Activated CD8-positive, alpha-beta T cell treated with anti-CD3 and anti-CD28 coated beads for 36 hours (primary cell): Measurements from ENCODE around the gene AVEN. TPM values are rescaled to one million over a fixed set of nuclear protein-coding genes. Genes with fewer than 3 reads are reported as not detected.

Experiments used
- ATAC-seq: fragments of 200-7000 bp; cut with Tn5 transposase; one replicate; pipeline ENCODE4 v1.10.0; 2021; ENCODE audit warnings: mild to moderate bottlenecking, moderate library complexity
- CTCF ChIA-PET: fragments of 350-600 bp; sonication (Branson Sonifier 250); formaldehyde crosslinking; loops from one replicate; lab custom pipeline; 2021; ENCODE audit warnings: antibody characterized with exemption; lab: Charles Lee
- POLR2A ChIA-PET: fragments of 350-600 bp; sonication (Branson Sonifier 250); formaldehyde crosslinking; loops from one replicate; lab custom pipeline; 2021; ENCODE audit warnings: antibody characterized with exemption; lab: Charles Lee
- DNase-seq: peaks from one replicate; pipeline ENCODE4 v3.0.0-alpha.2; 2020
- H3K27ac Mint-ChIP-seq: one replicate; pipeline ENCODE4 v1.8.0; 2021; ENCODE audit warnings: mild to moderate bottlenecking, mixed read lengths
- H3K27me3 Mint-ChIP-seq: one replicate; pipeline ENCODE4 v1.8.0; 2021; ENCODE audit warnings: mixed read lengths
- H3K36me3 Mint-ChIP-seq: one replicate; pipeline ENCODE4 v1.8.0; 2021; ENCODE audit warnings: low read depth, mixed read lengths
- H3K4me1 Mint-ChIP-seq: one replicate; pipeline ENCODE4 v1.8.0; 2021; ENCODE audit warnings: low read depth, mixed read lengths
- H3K4me3 Mint-ChIP-seq: one replicate; pipeline ENCODE4 v1.8.0; 2021; ENCODE audit warnings: mild to moderate bottlenecking, moderate library complexity, mixed read lengths
- H3K9me3 Mint-ChIP-seq: one replicate; pipeline ENCODE4 v1.8.0; 2021; ENCODE audit warnings: mixed read lengths
- intact Hi-C: fragments of 100-400 bp; cut with micrococcal nuclease; formaldehyde crosslinking; loops from one replicate; pipeline ENCODE4 v1.10.0; 2022
- total RNA-seq, 2 experiments: library from RNA; stranded (reverse); gene quantifications; one replicate each; pipeline ENCODE4 v1.2.3, GENCODE V29; 2021
- TF ChIP-seq, protein P1 (sequence below): fragments of 200-600 bp; IDR thresholded peaks from one replicate; pipeline ENCODE4 v1.8.0; 2022; ENCODE audit warnings: antibody characterized with exemption, mild to moderate bottlenecking

The AVEN gene
- total RNA-seq, 2 experiments from 2014 or later: 8.8 to 13.0 TPM

GRCh38 chr15:33907326-33907725 lies 131.7 kb downstream of the AVEN start:
- CTCF ChIA-PET: no interaction called here
- intact Hi-C loops: no loop called here
- H3K4me1 Mint-ChIP-seq: no peaks in the 10 kb centered on the region

GRCh38 chr15:33903661-33904060 lies 135.3 kb downstream of the AVEN start:
- intact Hi-C loops: no loop called here
- no peak overlapping the region for H3K4me3 Mint-ChIP-seq
- TF ChIP-seq, protein P1, sequence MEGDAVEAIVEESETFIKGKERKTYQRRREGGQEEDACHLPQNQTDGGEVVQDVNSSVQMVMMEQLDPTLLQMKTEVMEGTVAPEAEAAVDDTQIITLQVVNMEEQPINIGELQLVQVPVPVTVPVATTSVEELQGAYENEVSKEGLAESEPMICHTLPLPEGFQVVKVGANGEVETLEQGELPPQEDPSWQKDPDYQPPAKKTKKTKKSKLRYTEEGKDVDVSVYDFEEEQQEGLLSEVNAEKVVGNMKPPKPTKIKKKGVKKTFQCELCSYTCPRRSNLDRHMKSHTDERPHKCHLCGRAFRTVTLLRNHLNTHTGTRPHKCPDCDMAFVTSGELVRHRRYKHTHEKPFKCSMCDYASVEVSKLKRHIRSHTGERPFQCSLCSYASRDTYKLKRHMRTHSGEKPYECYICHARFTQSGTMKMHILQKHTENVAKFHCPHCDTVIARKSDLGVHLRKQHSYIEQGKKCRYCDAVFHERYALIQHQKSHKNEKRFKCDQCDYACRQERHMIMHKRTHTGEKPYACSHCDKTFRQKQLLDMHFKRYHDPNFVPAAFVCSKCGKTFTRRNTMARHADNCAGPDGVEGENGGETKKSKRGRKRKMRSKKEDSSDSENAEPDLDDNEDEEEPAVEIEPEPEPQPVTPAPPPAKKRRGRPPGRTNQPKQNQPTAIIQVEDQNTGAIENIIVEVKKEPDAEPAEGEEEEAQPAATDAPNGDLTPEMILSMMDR: no peak
- POLR2A ChIA-PET: no interaction called here
- no peak overlapping the region for H3K27ac Mint-ChIP-seq
- DNase-seq: no peak
- H3K9me3 Mint-ChIP-seq: no peaks in the 10 kb centered on the region
- no peak for ATAC-seq
- CTCF ChIA-PET: no interaction called here
- no peaks in the 10 kb centered on the region for H3K27me3 Mint-ChIP-seq
- H3K36me3 Mint-ChIP-seq: peaks cover 1% of the 10 kb centered on the region
- no peaks in the 10 kb centered on the region for H3K4me1 Mint-ChIP-seq

More at GRCh38 chr15:33907326-33907725, 131.7 kb downstream of the AVEN start:
- POLR2A ChIA-PET: no interaction called here
- H3K9me3 Mint-ChIP-seq: no peaks in the 10 kb centered on the region
- H3K27ac Mint-ChIP-seq: no peak overlapping the region
- DNase-seq (no peak), ATAC-seq (no peak)
- no peaks in the 10 kb centered on the region for H3K36me3 Mint-ChIP-seq
- H3K4me3 Mint-ChIP-seq: no peak overlapping the region
- TF ChIP-seq, protein P1: no peak
- H3K27me3 Mint-ChIP-seq: no peaks in the 10 kb centered on the region

DNA sequence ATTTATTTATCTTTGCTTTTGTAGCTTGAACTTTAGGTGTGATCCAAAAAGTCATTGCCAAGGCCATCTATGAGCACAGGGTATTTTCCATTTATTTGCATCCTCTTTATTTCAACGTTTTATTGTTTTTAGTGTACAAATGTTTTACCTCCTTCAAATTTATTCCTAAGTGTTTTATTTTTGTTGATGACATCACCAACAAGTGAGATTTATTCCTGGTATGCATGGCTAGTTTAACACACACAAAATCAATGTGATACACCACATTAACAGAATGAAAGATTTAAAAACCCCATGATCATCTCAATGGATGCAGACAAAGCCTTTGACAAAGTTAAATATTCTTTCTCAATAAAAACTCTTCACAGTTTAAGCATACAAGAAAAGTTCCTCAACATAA lies 137.0 kb downstream of the AVEN start:
- peaks cover 1% of the 10 kb centered on the region for H3K36me3 Mint-ChIP-seq
- H3K4me3 Mint-ChIP-seq: no peak overlapping the region
- H3K27me3 Mint-ChIP-seq: no peaks in the 10 kb centered on the region
- DNase-seq (no peak), ATAC-seq (no peak)
- H3K27ac Mint-ChIP-seq: no peak overlapping the region
- H3K9me3 Mint-ChIP-seq: no peaks in the 10 kb centered on the region
- ChIA-PET CTCF (no interaction called here), POLR2A (no interaction called here)
- no peaks in the 10 kb centered on the region for H3K4me1 Mint-ChIP-seq
- intact Hi-C loops: no loop called here
- TF ChIP-seq, protein P1: no peak

DNA sequence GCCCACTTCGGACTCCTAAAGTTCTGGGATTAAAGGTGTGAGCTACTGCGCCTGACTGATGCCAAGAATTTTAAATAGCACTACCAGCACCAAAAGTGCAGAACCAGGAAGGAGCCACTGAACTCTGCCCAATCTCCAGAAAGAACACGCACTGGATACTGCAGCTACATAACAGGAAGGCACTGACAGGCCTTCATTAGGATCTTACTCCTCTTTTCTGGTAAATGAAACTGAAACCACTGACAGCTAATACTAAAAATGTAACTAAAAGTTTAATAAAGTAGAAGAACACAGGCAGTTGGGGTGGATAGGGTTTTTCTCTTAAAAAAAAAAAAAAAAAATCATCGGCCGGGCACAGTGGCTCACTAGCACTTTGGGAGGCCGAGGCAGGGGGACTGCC lies 144.8 kb downstream of the AVEN start:
- intact Hi-C loops: no loop called here
- Mint-ChIP-seq H3K4me1 (no peaks in the 10 kb centered on the region), H3K27ac (no peak overlapping the region), H3K27me3 (no peaks in the 10 kb centered on the region), H3K9me3 (no peaks in the 10 kb centered on the region), H3K36me3 (no peaks in the 10 kb centered on the region), H3K4me3 (no peak overlapping the region)
- ATAC-seq: no peak
- CTCF ChIA-PET: interaction anchor here (1.2 kb wide), 1 partner anchor 10 kb away, joined by 3 read pairs; no protein-coding TSS in a partner anchor
- DNase-seq: no peak
- POLR2A ChIA-PET: interaction anchor here (0.6 kb wide), 1 partner anchor 754 kb away, joined by 3 read pairs; no protein-coding TSS in a partner anchor
- TF ChIP-seq, protein P1: no peak

- TF ChIP-seq, protein P1: no peak
- H3K4me3 Mint-ChIP-seq: no peak overlapping the region
- no peak for DNase-seq
- intact Hi-C loops: no loop called here
- H3K27me3 Mint-ChIP-seq: no peaks in the 10 kb centered on the region
- H3K27ac Mint-ChIP-seq: no peak overlapping the region
- ATAC-seq: no peak
- H3K36me3 Mint-ChIP-seq: peaks cover 5% of the 10 kb centered on the region
- ChIA-PET POLR2A (no interaction called here), CTCF (interaction anchor here (0.7 kb wide), 1 partner anchor 78 kb away, joined by 3 read pairs; no protein-coding TSS in a partner anchor)
- peaks cover 9% of the 10 kb centered on the region for H3K9me3 Mint-ChIP-seq
- no peaks in the 10 kb centered on the region for H3K4me1 Mint-ChIP-seq
Measured at GRCh38 chr15:33888176-33888575, 150.8 kb downstream of the AVEN start.
